ENCODE measurements around the gene KCNC4.

DNA sequence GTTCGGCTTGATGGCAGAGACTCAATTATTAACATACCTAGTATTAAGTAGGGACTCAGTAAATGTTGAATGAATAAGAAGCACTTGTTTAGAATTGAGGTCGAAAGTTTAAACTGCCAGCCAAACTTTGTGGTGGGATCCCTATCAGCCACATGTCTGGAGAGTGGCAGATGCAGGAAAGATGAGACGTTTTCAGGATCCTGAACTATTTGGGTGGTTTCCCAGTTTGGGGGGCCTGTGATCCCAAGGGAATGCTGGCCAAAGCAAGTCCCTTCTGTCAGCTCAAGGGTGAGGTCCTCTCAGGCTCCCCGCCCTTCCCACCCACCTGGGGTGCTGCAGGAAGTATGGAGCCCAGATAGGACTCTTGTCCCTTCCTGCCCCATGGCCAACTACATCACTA, 38.6 kb downstream of the KCNC4 start:
- TF ChIP-seq, protein P1, sequence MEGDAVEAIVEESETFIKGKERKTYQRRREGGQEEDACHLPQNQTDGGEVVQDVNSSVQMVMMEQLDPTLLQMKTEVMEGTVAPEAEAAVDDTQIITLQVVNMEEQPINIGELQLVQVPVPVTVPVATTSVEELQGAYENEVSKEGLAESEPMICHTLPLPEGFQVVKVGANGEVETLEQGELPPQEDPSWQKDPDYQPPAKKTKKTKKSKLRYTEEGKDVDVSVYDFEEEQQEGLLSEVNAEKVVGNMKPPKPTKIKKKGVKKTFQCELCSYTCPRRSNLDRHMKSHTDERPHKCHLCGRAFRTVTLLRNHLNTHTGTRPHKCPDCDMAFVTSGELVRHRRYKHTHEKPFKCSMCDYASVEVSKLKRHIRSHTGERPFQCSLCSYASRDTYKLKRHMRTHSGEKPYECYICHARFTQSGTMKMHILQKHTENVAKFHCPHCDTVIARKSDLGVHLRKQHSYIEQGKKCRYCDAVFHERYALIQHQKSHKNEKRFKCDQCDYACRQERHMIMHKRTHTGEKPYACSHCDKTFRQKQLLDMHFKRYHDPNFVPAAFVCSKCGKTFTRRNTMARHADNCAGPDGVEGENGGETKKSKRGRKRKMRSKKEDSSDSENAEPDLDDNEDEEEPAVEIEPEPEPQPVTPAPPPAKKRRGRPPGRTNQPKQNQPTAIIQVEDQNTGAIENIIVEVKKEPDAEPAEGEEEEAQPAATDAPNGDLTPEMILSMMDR (IDR thresholded peaks at IDR 0.05; ENCODE audit: poor library complexity, severe bottlenecking) = no peak
- TF ChIP-seq SMC3 (conservative IDR thresholded peaks at IDR 0.05; ENCODE audit: poor library complexity) (no peak), POLR2AphosphoS5 (IDR thresholded peaks at IDR 0.05) (no peak)
